ENCODE results near the gene BCAM. TPM values are rescaled to one million over a fixed set of nuclear protein-coding genes. Genes with fewer than 3 reads are reported as not detected.

Gene BCAM, protein sequence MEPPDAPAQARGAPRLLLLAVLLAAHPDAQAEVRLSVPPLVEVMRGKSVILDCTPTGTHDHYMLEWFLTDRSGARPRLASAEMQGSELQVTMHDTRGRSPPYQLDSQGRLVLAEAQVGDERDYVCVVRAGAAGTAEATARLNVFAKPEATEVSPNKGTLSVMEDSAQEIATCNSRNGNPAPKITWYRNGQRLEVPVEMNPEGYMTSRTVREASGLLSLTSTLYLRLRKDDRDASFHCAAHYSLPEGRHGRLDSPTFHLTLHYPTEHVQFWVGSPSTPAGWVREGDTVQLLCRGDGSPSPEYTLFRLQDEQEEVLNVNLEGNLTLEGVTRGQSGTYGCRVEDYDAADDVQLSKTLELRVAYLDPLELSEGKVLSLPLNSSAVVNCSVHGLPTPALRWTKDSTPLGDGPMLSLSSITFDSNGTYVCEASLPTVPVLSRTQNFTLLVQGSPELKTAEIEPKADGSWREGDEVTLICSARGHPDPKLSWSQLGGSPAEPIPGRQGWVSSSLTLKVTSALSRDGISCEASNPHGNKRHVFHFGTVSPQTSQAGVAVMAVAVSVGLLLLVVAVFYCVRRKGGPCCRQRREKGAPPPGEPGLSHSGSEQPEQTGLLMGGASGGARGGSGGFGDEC
- total RNA-seq (2022; extraction: Qiagen RNA extraction; ENCODE audit: low read depth), result 62.9 to 86.9 TPM (median 77.5 TPM) in 5 replicates

DNA sequence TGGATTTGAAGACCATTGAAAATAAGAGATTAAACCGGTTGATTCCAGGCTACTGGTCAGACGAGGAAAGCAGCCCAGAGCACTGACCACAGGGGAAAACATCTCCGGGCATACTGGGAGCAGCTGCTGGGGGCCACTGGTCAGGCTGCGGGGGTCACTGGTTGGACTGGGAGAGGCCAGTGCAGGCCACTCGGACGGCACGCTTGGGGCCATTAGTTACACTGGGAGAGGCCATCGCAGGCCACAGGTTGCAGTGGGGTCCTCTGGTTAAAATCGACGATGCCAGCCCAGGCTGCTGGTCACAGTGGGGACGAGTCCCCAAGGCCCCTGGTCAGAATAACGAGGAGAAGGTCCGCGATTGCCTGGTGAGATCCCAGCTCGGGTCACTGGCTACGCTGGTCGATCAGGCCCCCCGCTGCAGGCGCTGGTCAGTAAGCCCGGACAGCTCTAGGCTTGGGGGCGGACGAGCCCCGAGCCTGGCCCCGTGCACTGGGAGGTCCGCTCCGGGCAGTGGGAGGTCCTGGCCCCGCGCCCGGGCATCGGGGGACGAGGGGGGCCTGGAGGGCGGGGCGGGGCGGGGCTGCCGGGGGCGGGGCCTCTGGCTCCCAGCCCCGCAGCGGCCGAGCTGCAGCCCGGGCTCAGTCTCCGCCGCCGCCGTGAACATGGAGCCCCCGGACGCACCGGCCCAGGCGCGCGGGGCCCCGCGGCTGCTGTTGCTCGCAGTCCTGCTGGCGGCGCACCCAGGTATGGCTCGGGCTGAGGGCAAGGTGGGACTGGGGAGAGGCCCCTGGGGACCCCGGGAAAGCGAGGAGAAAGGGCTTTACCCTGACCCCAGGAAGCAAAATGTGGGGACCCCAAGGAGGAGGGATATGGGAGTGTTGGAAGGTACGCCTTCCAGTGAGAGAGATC is at the start of gene BCAM:
Gene BCAM (plus strand): TSS at position 641 of the 909 bp plus-strand sequence. CDS start 22 bp downstream, at position 663.

DNA sequence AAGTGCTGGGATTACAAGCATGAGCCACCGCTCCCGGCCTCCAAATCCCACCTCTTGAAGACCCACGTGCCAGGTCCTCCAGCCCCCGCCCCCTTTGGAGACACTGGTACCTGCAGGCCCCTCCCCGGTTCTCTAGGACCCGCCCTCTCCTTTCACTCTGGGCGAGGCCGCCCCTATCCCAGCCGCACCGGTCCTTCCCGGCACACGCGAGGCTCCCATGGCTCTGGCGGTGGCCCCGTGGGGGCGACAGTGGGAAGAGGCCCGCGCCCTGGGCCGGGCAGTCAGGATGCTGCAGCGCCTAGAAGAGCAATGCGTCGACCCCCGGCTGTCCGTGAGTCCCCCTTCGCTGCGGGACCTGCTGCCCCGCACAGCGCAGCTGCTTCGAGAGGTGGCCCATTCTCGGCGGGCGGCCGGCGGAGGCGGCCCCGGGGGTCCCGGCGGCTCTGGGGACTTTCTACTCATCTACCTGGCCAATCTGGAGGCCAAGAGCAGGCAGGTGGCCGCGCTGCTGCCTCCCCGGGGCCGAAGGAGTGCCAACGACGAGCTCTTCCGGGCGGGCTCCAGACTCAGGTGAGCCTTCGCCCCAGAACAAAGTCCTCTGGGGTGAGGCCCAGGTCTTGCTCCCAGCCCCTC is 31.1 kb upstream of the BCAM start, which contains the start of gene CBLC:
Gene CBLC (plus strand): TSS at position 176 of the 633 bp plus-strand sequence. CDS start 42 bp downstream, at position 218.

DNA sequence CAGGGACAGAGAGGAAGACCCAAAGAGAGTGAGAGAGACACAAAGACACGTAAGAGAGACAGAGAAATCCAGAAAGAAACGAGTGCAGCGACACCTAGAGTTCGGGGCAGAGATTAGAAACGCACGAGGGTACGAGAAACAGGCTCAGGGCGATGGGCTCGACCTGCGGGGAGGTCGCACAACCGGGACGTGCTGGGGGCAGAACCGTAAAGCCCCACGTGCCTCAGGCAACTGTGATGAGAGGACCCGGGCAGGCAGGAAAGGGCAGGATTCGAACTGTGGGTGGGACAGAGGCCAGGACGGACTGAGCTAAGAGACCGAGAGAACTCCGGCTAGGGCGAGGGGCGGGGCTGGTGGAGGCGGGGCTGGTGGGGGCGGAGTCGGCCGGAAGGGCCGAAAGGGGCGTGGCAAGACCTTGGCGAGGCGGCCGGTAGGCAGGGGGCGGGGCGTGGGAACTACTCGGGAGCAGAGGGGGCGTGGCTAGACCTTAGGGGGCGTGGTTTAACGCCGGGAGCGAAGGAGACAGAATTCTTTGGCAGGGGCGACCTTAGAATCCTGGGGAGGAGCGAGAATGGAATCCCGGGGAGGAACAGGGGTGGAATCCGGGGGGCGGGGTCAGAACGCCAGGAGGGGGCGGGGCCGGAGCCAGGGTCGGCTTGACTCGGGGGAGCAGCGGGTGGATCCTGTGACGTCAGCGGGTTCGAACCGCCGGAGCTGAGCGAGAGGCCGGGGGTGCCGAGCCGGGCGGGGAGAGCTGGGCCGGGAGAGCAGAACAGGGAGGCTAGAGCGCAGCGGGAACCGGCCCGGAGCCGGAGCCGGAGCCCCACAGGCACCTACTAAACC is 36.9 kb downstream of the BCAM start, which contains the start of gene NECTIN2:
Gene NECTIN2 (plus strand): TSS at position 686 of the 843 bp plus-strand sequence. CDS start 229 bp downstream, outside the sequence.

Other genes starting within 250 kb of the BCAM start
- gene IGSF23, start 195.5 kb upstream of the BCAM start, total RNA-seq (2022; extraction: Qiagen RNA extraction; ENCODE audit: low read depth), result 0.31 to 0.59 TPM (median 0.38 TPM) in 5 replicates
- 103 to 119 TPM (median 115 TPM) in 5 replicates for gene PVR, start 165.2 kb upstream of the BCAM start, total RNA-seq (2022; extraction: Qiagen RNA extraction; ENCODE audit: low read depth)
- gene CEACAM19, start 137.6 kb upstream of the BCAM start, total RNA-seq (2022; extraction: Qiagen RNA extraction; ENCODE audit: low read depth), result 8.2 to 12.9 TPM (median 9.6 TPM) in 5 replicates
- gene CEACAM16, start 110.0 kb upstream of the BCAM start, total RNA-seq (2022; extraction: Qiagen RNA extraction; ENCODE audit: low read depth), result 0.08 to 0.23 TPM (median 0.11 TPM) in 3 of 5 replicates, not detected in the others
- gene BCL3, start 60.4 kb upstream of the BCAM start, total RNA-seq (2022; extraction: Qiagen RNA extraction; ENCODE audit: low read depth), result 61.9 to 130 TPM (median 107 TPM) in 5 replicates
- not detected in 5 replicates for gene CBLC, start 31.2 kb upstream of the BCAM start, total RNA-seq (2022; extraction: Qiagen RNA extraction; ENCODE audit: low read depth)
- gene NECTIN2, start 37.2 kb downstream of the BCAM start, total RNA-seq (2022; extraction: Qiagen RNA extraction; ENCODE audit: low read depth), result 71.2 to 91.2 TPM (median 84.6 TPM) in 5 replicates
- gene TOMM40, start 82.2 kb downstream of the BCAM start, total RNA-seq (2022; extraction: Qiagen RNA extraction; ENCODE audit: low read depth), result 183 to 271 TPM (median 260 TPM) in 5 replicates
- gene APOE, start 96.7 kb downstream of the BCAM start, total RNA-seq (2022; extraction: Qiagen RNA extraction; ENCODE audit: low read depth), result 11.0 to 19.4 TPM (median 15.3 TPM) in 5 replicates
- 110 to 130 TPM (median 116 TPM) in 5 replicates for gene APOC1, start 105.5 kb downstream of the BCAM start, total RNA-seq (2022; extraction: Qiagen RNA extraction; ENCODE audit: low read depth)
- gene APOC4, start 133.1 kb downstream of the BCAM start, total RNA-seq (2022; extraction: Qiagen RNA extraction; ENCODE audit: low read depth), result not detected in 5 replicates
- not detected in 5 replicates for gene APOC2, start 136.9 kb downstream of the BCAM start, total RNA-seq (2022; extraction: Qiagen RNA extraction; ENCODE audit: low read depth)
- 127 to 184 TPM (median 178 TPM) in 5 replicates for gene CLPTM1, start 146.3 kb downstream of the BCAM start, total RNA-seq (2022; extraction: Qiagen RNA extraction; ENCODE audit: low read depth)
- gene RELB, start 192.4 kb downstream of the BCAM start, total RNA-seq (2022; extraction: Qiagen RNA extraction; ENCODE audit: low read depth), result 30.9 to 59.5 TPM (median 54.2 TPM) in 5 replicates
- gene CLASRP, start 229.9 kb downstream of the BCAM start, total RNA-seq (2022; extraction: Qiagen RNA extraction; ENCODE audit: low read depth), result 58.1 to 70.1 TPM (median 63.4 TPM) in 5 replicates